ENCODE data around the gene CLCNKB. TPM values are rescaled to one million over a fixed set of nuclear protein-coding genes. Genes with fewer than 3 reads are reported as not detected.

CLCNKB gene
- total and polyA plus RNA-seq, 2 experiments from 2014 or later, result 24.8 to 55.6 TPM

DNA sequence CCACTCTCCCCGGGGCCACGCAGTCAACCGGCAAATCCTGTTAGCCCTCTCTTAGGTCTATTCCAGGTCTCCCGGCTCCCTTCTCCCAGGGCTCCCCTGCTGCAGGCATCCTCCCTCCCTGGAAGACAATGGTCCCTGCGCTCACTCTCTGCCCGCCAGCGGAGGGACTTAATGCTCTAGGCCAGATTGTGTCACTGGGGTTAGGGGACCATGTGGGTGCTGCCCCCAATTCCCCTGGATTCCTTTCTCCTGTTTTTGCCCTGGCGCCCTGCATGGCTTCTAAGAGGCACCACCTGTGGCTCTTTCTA lies 21.6 kb downstream of the CLCNKB start:
- Histone ChIP-seq H3K27ac (no peak overlapping the region), H3K36me3 (no peaks in the 10 kb centered on the region), H3K27me3 (no peaks in the 10 kb centered on the region), H3K9me3 (ENCODE audit: low read depth) (no peaks in the 10 kb centered on the region), H3K4me3 (no peak overlapping the region), H3K4me1 (ENCODE audit: low read depth) (peaks cover 6% of the 10 kb centered on the region)
- TF ChIP-seq, protein P1, sequence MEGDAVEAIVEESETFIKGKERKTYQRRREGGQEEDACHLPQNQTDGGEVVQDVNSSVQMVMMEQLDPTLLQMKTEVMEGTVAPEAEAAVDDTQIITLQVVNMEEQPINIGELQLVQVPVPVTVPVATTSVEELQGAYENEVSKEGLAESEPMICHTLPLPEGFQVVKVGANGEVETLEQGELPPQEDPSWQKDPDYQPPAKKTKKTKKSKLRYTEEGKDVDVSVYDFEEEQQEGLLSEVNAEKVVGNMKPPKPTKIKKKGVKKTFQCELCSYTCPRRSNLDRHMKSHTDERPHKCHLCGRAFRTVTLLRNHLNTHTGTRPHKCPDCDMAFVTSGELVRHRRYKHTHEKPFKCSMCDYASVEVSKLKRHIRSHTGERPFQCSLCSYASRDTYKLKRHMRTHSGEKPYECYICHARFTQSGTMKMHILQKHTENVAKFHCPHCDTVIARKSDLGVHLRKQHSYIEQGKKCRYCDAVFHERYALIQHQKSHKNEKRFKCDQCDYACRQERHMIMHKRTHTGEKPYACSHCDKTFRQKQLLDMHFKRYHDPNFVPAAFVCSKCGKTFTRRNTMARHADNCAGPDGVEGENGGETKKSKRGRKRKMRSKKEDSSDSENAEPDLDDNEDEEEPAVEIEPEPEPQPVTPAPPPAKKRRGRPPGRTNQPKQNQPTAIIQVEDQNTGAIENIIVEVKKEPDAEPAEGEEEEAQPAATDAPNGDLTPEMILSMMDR (IDR thresholded peaks at IDR 0.05; ENCODE audit: low read depth, low read length), result no peak
- DNase-seq (ENCODE audit: low read depth in 1 of 2, low spot score in 1 of 2), result no peak

GRCh38 chr1:16066245-16066644 lies 22.7 kb downstream of the CLCNKB start:
- Histone ChIP-seq H3K9me3 (ENCODE audit: low read depth) (no peaks in the 10 kb centered on the region), H3K27ac (no peak overlapping the region), H3K27me3 (no peaks in the 10 kb centered on the region), H3K4me1 (ENCODE audit: low read depth) (peaks cover 6% of the 10 kb centered on the region), H3K36me3 (no peaks in the 10 kb centered on the region), H3K4me3 (no peak overlapping the region)
- DNase-seq (ENCODE audit: low read depth in 1 of 2, low spot score in 1 of 2), result no peak
- TF ChIP-seq, protein P1 (IDR thresholded peaks at IDR 0.05; ENCODE audit: low read depth, low read length), result no peak

GRCh38 chr1:16067127-16067768 lies 23.7 kb downstream of the CLCNKB start:
- Histone ChIP-seq H3K36me3 (no peaks in the 10 kb centered on the region), H3K27ac (no peak overlapping the region), H3K9me3 (ENCODE audit: low read depth) (no peaks in the 10 kb centered on the region), H3K27me3 (no peaks in the 10 kb centered on the region), H3K4me1 (ENCODE audit: low read depth) (peaks cover 6% of the 10 kb centered on the region), H3K4me3 (no peak overlapping the region)
- DNase-seq (ENCODE audit: low read depth in 1 of 2, low spot score in 1 of 2), result no peak
- TF ChIP-seq, protein P1 (IDR thresholded peaks at IDR 0.05; ENCODE audit: low read depth, low read length), result no peak

DNA sequence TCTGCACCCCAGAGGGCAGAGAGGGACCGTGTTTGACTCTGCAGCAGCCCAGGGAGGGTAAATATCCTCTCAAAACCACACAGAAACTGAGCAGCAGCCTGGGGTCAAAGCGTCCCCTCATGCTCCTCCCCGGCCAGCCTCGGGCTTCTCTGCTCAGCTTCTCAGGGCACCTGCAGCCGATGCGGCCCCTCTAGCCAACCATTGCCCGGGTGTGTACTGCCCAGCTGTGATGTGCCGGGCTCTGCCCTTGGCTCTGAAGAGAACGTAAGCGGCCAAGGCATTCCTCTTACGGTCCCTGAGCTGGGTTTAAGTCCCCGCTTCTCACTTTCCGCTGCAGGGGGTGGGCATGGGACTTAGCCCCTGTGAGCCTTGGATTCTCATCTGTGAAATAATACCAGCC lies 24.4 kb downstream of the CLCNKB start:
- Histone ChIP-seq H3K4me3 (no peak overlapping the region), H3K36me3 (no peaks in the 10 kb centered on the region), H3K4me1 (ENCODE audit: low read depth) (peaks cover 6% of the 10 kb centered on the region), H3K9me3 (ENCODE audit: low read depth) (no peaks in the 10 kb centered on the region), H3K27ac (no peak overlapping the region), H3K27me3 (no peaks in the 10 kb centered on the region)
- DNase-seq (ENCODE audit: low read depth in 1 of 2, low spot score in 1 of 2), result no peak
- TF ChIP-seq, protein P1 (IDR thresholded peaks at IDR 0.05; ENCODE audit: low read depth, low read length), result no peak

DNA sequence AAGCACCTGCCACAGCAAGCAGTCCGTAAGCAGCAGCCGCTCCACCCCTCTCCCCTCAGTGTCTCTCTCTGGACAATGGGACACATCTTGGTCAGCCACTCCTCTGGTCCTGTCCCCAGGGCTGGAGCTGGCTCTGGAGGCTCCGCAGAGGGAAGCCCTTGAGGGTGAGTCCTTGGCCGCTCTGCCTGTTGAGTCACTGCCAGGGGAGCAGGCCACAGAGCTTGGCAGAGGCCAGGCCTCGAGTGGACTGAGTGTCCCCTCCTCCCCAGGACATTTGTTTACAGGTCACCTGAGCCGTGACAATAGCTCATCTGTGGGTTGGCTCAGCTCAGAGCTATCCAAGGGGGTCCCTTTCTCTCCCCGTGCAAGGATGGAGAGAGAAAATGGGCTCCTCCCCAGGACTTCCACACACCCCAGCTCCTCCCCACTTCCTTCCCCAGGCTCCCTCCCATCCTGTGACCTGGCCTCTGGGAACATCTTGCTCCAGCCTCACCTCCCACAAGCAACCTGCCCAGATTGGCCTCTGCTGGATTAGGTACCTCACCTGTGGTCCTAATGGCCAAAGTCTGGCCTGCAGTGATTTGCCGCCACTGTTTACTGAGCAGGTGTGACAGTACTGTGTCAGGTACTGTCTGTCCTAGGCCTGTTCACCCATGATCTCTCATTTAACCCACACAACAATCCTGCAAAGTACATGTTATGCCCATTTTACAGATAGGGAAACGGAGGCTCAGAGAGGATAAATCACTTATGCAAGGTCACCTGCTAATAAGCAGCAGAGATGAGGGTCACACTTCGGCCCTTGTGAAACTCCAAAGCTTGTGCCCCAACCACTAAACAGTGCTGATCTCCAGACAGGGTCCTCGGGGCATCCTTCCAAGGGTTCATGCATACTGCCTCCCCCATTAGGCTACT lies 25.0 kb downstream of the CLCNKB start:
- Histone ChIP-seq H3K36me3 (no peaks in the 10 kb centered on the region), H3K4me3 (no peak overlapping the region), H3K4me1 (ENCODE audit: low read depth) (peaks cover 6% of the 10 kb centered on the region), H3K9me3 (ENCODE audit: low read depth) (no peaks in the 10 kb centered on the region), H3K27ac (no peak overlapping the region), H3K27me3 (no peaks in the 10 kb centered on the region)
- TF ChIP-seq, protein P1 (IDR thresholded peaks at IDR 0.05; ENCODE audit: low read depth, low read length), result no peak
- DNase-seq (ENCODE audit: low read depth in 1 of 2, low spot score in 1 of 2), result no peak

All from cardiac muscle cell (in vitro differentiated cells and primary cell).